ENCODE results near the gene FBXO24. TPM values are rescaled to one million over a fixed set of nuclear protein-coding genes. Genes with fewer than 3 reads are reported as not detected.

Gene FBXO24
- total and polyA plus RNA-seq, 9 of the 15 experiments (the other 6 are each of a cell fraction or from before 2014, with no cell fraction given) = 0.17 to 0.95 (median 0.50) TPM

DNA sequence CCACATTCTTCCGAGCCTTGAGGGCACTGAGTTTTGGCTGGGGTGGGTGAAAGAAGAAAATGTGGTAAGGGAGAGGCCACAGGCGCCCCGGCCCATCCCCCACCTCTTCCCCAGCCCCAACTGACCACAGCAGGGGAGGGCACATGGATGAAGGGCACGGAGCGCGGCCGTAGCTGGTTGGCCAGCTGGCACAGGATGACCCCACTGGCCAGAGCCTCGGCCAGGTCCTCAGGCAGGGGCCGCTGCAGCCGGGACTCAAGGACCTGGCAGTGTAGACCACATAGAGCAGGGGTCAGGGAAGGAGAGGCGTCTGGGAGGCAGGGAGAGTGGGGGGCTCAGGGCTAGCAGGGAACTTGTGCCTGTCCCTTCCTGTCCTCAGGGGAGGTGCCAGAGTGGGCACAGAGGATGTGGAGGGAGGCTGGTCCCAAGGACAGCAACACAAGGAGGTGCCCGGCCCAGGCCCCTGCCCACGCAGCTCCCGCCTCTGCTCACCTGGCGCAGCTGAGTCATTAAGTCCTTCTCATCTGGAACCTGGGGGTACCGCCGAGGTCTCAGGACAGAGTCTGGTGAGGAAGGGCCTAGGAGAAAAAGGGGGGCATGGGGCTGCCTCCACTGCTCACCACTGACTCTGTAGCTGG lies 10.3 kb upstream of the FBXO24 start (continued):
- TF ChIP-seq, protein P1, sequence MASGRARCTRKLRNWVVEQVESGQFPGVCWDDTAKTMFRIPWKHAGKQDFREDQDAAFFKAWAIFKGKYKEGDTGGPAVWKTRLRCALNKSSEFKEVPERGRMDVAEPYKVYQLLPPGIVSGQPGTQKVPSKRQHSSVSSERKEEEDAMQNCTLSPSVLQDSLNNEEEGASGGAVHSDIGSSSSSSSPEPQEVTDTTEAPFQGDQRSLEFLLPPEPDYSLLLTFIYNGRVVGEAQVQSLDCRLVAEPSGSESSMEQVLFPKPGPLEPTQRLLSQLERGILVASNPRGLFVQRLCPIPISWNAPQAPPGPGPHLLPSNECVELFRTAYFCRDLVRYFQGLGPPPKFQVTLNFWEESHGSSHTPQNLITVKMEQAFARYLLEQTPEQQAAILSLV (tag; IDR thresholded peaks at IDR 0.05) = no peak
- TF ChIP-seq SMAD2 (IDR thresholded peaks at IDR 0.05; ENCODE audit: low read depth, low read length) (no peak), POU5F1 (IDR thresholded peaks at IDR 0.05; ENCODE audit: borderline replicate concordance, low read depth, low read length, partially characterized antibody) (no peak), LARP7 (IDR thresholded peaks at IDR 0.05) (no peak), TAF9B (IDR thresholded peaks at IDR 0.05; ENCODE audit: partially characterized antibody) (no peak), MYBL2 (IDR thresholded peaks at IDR 0.05; ENCODE audit: low read depth) (no peak), MYBL2 (CRISPR knock-in tag; IDR thresholded peaks at IDR 0.05; ENCODE audit: borderline replicate concordance) (no peak), NCOA6 (IDR thresholded peaks at IDR 0.05) (no peak), ZNF444 (CRISPR knock-in tag; IDR thresholded peaks at IDR 0.05) (no peak)
- TF ChIP-seq, protein P2, sequence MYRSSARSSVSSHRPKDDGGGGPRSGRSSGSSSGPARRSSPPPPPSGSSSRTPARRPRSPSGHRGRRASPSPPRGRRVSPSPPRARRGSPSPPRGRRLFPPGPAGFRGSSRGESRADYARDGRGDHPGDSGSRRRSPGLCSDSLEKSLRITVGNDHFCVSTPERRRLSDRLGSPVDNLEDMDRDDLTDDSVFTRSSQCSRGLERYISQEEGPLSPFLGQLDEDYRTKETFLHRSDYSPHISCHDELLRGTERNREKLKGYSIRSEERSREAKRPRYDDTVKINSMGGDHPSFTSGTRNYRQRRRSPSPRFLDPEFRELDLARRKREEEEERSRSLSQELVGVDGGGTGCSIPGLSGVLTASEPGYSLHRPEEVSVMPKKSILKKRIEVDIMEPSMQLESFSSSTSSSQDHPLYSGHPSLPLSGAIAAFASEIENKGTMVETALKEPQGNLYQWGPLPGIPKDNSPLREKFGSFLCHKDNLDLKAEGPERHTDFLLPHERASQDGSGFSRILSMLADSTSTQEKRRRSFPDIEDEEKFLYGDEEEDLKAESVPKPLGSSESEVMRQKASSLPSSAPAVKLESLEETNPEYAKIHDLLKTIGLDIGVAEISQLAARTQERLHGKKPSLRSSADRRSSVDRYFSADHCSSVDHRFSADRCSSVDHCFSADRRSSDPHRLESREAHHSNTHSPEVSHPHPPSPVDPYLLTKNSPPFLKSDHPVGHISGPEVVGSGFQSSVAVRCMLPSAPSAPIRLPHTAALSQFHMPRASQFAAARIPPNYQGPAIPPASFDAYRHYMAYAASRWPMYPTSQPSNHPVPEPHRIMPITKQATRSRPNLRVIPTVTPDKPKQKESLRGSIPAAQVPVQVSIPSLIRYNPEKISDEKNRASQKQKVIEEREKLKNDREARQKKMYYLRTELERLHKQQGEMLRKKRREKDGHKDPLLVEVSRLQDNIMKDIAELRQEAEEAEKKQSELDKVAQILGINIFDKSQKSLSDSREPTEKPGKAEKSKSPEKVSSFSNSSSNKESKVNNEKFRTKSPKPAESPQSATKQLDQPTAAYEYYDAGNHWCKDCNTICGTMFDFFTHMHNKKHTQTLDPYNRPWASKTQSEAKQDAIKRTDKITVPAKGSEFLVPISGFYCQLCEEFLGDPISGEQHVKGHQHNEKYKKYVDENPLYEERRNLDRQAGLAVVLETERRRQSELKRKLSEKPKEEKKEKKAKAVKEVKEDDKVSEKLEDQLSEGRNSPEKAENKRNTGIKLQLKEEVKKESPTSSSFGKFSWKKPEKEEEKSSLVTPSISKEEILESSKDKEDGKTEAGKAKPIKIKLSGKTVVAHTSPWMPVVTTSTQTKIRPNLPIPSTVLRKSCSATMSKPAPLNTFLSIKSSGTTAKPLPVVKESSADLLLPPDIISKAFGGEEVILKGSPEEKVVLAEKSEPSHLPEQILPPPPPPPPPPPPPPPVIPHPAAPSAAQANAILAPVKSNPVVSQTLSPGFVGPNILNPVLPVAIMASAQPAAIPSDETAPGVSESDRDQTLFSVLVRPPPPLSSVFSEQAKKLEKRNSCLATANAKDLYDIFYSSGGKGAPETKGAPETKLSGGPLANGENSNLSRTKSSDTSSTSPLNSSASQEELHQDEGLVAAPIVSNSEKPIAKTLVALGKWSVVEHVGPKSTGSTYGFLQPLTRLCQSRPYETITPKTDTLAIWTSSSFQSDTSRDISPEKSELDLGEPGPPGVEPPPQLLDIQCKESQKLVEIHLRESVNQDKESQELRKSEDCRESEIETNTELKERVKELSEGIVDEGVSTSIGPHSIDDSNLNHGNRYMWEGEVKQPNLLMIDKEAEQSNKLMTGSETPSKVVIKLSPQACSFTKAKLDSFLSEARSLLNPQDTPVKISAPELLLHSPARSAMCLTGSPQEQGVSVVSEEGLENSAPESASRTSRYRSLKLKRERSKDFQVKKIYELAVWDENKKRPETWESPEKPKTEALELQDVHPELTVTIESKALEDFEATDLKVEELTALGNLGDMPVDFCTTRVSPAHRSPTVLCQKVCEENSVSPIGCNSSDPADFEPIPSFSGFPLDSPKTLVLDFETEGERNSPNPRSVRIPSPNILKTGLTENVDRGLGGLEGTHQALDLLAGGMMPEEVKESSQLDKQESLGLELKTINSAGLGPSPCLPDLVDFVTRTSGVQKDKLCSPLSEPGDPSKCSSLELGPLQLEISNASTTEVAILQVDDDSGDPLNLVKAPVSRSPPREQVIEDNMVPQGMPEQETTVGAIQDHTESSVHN (IDR thresholded peaks at IDR 0.05; ENCODE audit: borderline replicate concordance in 1 of 2, low read depth in 1 of 2) = no peak
